WTC11 (cell line): ENCODE measurements around the gene SLC26A2.

Experiments used
- E2F4 ChIP-seq: sonication (generic); formaldehyde crosslinking; IDR thresholded peaks from 2 replicates; pipeline ENCODE4 v1.8.1; 2022; ENCODE audit warnings: low read depth, mild to moderate bottlenecking, moderate library complexity, missing genetic modification reagents, borderline replicate concordance
- IRF1 ChIP-seq: sonication (generic); formaldehyde crosslinking; IDR thresholded peaks from 2 replicates; pipeline ENCODE4 v1.8.0; 2023; ENCODE audit warnings: missing genetic modification reagents
- JUN ChIP-seq: sonication (generic); formaldehyde crosslinking; IDR thresholded peaks from 2 replicates; pipeline ENCODE4 v1.8.0; 2023; ENCODE audit warnings: mild to moderate bottlenecking, missing genetic modification reagents

GRCh38 chr5:149915392-149916260 is 44.9 kb upstream of the SLC26A2 start:
- no peak for TF ChIP-seq JUN (CRISPR knock-in tag)
- no peak for TF ChIP-seq IRF1 (CRISPR knock-in tag)
- TF ChIP-seq E2F4 (CRISPR knock-in tag) = no peak
